VCaP (cell line): ENCODE results near the gene TRMT5.

Experiments used
- H3K27ac ChIP-seq: fragments of 450-650 bp; 2 replicates; pipeline ENCODE4 v1.5.1; 2017
- CTCF ChIP-seq: fragments of 450-650 bp; conservative IDR thresholded peaks from 2 replicates; pipeline ENCODE4 v1.5.1; 2017; ENCODE audit warnings: mild to moderate bottlenecking, moderate library complexity

The TRMT5 gene

GRCh38 chr14:60989599-60989998, 8.7 kb upstream of the TRMT5 start:
- no peak for TF ChIP-seq CTCF
- no peak overlapping the region for H3K27ac ChIP-seq

- TF ChIP-seq CTCF = no peak
- H3K27ac ChIP-seq = no peak overlapping the region
Measured at GRCh38 chr14:60986500-60986899, 5.6 kb upstream of the TRMT5 start.

GRCh38 chr14:60984196-60984595, 3.3 kb upstream of the TRMT5 start:
- no peak overlapping the region for H3K27ac ChIP-seq
- TF ChIP-seq CTCF = no peak

- H3K27ac ChIP-seq = peak overlapping the region; percentile 73
- TF ChIP-seq CTCF = no peak
Measured at GRCh38 chr14:60981633-60982455, 965 bp upstream of the TRMT5 start.

- TF ChIP-seq CTCF = no peak
- H3K27ac ChIP-seq = no peak overlapping the region
Measured at GRCh38 chr14:60977847-60978246, 3.0 kb downstream of the TRMT5 start.

- no peak for TF ChIP-seq CTCF
- H3K27ac ChIP-seq = no peak overlapping the region
Measured at GRCh38 chr14:60975551-60975950, 5.3 kb downstream of the TRMT5 start.

- TF ChIP-seq CTCF = no peak
- H3K27ac ChIP-seq = no peak overlapping the region
Measured at GRCh38 chr14:60974090-60974651, 6.7 kb downstream of the TRMT5 start.
